Kidney (tissue), 22 donors: ENCODE results near the gene RNU6-8. TPM values are rescaled to one million over a fixed set of nuclear protein-coding genes. Genes with fewer than 3 reads are reported as not detected.

Experiments
- DNase-seq, 5 donors: peaks; one replicate each; pipeline ENCODE4 v3.0.0-alpha.2; 2013 to 2020
- FAIRE-seq: peaks from 2 replicates; lab custom pipeline; 2012; peaks lifted over from hg19 to GRCh38; lab: Jason Lieb, UNC
- H3K27ac ChIP-seq, 2 donors: one replicate each; pipeline ENCODE4 v1.7.0; 2013; ENCODE audit warnings: low read depth in 2 of 2, low read length in 2 of 2, inconsistent platforms in 1 of 2
- H3K27me3 ChIP-seq: one replicate; pipeline ENCODE4 v1.7.1; 2013; ENCODE audit warnings: low read length, inconsistent platforms; ENCODE audit not compliant: control insufficient read depth, insufficient read depth
- H3K36me3 ChIP-seq, 3 donors: one replicate each; pipeline versions ENCODE4 v1.7.0 to v1.7.1; 2013; ENCODE audit warnings: low read length in 3 of 3, control low read depth in 1 of 3, inconsistent platforms in 1 of 3; ENCODE audit not compliant: insufficient read depth in 3 of 3, control insufficient read depth in 2 of 3
- H3K4me1 ChIP-seq, 3 donors: one replicate each; pipeline versions ENCODE4 v1.7.0 to v1.7.1; 2013; ENCODE audit warnings: low read length in 3 of 3, inconsistent platforms in 1 of 3, low read depth in 1 of 3; ENCODE audit not compliant: control insufficient read depth in 2 of 3, insufficient read depth in 2 of 3
- H3K4me3 ChIP-seq, 3 donors: one replicate each; pipeline versions ENCODE4 v1.7.0 to v1.8.1; 2013; ENCODE audit warnings: low read length in 3 of 3, control low read depth in 1 of 3, inconsistent platforms in 1 of 3
- H3K9ac ChIP-seq, 3 donors: one replicate each; pipeline versions ENCODE4 v1.7.0 to v1.7.1; 2013; ENCODE audit warnings: low read length in 3 of 3, control low read depth in 1 of 3, inconsistent platforms in 1 of 3
- H3K9me3 ChIP-seq, 3 donors: one replicate each; pipeline versions ENCODE4 v1.7.0 to v1.7.1; 2013; ENCODE audit warnings: low read length in 3 of 3, control low read depth in 1 of 3, inconsistent platforms in 1 of 3; ENCODE audit not compliant: control insufficient read depth in 2 of 3, insufficient read depth in 1 of 3
- CTCF ChIP-seq: IDR thresholded peaks from 3 replicates; pipeline ENCODE4 v1.5.1; 2012; ENCODE audit warnings: mild to moderate bottlenecking, moderate library complexity, borderline replicate concordance; ENCODE audit not compliant: insufficient read depth; ENCODE audit errors: extremely low read depth
- intact Hi-C: fragments of 100-400 bp; cut with DNase I; formaldehyde crosslinking; loops from one replicate; pipeline ENCODE4 v1.11.1; 2022
- long read RNA-seq, 10 donors: library from polyadenylated mRNA in 1 of 10; unstranded in 1 of 10; transcript quantifications; one replicate each; pipeline ENCODE4 v2.0.0 and lab custom pipeline, GENCODE V29; 2021 to 2026
- polyA plus RNA-seq: library from polyadenylated mRNA; stranded (reverse); fragments of 350-450 nt; fragmentation: Illumina TruSeq; extraction: RNeasy Lipid Tissue Mini Kit (QIAGEN cat#74804); gene quantifications from one replicate; pipeline ENCODE4 v1.2.3, GENCODE V29; 2014; ENCODE audit warnings: low read depth, low replicate concordance; ENCODE audit not compliant: insufficient read depth
- total RNA-seq: library from RNA; stranded (reverse); fragmentation: NEBNext Ultra II Directional; extraction: Animal tissue kit (Norgen Biotek cat#: 25700); gene quantifications from one replicate; pipeline ENCODE4 v1.2.1, GENCODE V29; 2021
- donor health status: control.
- donor health status: control.
- donor health status: control.
- donor health status: control.
- donor health status: control.
- donor health status: DM: yes; HTN: yes; CAD: no.
- donor health status: Normal renal cell carcinoma (clear cell type).

The RNU6-8 gene
- not detected for total RNA-seq
- polyA plus RNA-seq: not detected
- long read RNA-seq, donor 1, partial matches to known transcripts: 0 of 1 reads
- long read RNA-seq, donor 1, other reads (novel, unspliced or antisense): 0 of 1 reads
- long read RNA-seq, donor 2: 0 reads
- long read RNA-seq, donor 3, partial matches to known transcripts: 0 of 2 reads
- long read RNA-seq, donor 3, other reads (novel, unspliced or antisense): 0 of 2 reads
- long read RNA-seq, donor 4: 0 reads
- long read RNA-seq, donor 5: 0 reads
- long read RNA-seq, donor 6, partial matches to known transcripts: 0 of 1 reads
- long read RNA-seq, donor 6, other reads (novel, unspliced or antisense): 0 of 1 reads
- long read RNA-seq, donor 7: 0 reads
- long read RNA-seq, donor 8, partial matches to known transcripts: 0 of 1 reads
- long read RNA-seq, donor 8, other reads (novel, unspliced or antisense): 0 of 1 reads
- long read RNA-seq, donor 9, partial matches to known transcripts: 0 of 1 reads
- long read RNA-seq, donor 9, other reads (novel, unspliced or antisense): 0 of 1 reads
- long read RNA-seq, donor 10: 0 reads

GRCh38 chr14:32202998-32203882 lies at the start of gene RNU6-8:
Gene RNU6-8 (minus strand): TSS chr14:32203269.
- H3K9ac ChIP-seq: peak within 1 kb of the TSS; percentile 72 to 88 (median 87)
- H3K27me3 ChIP-seq: no peaks in the 10 kb centered on the region
- FAIRE-seq: no peak
- no peaks in the 10 kb centered on the region for H3K9me3 ChIP-seq
- no peaks in the 10 kb centered on the region for H3K36me3 ChIP-seq
- peaks cover 0 to 4% (median 0%) of the 10 kb centered on the region in 3 donors for H3K4me1 ChIP-seq
- intact Hi-C loops: no loop called here
- H3K27ac ChIP-seq: peak within 1 kb of the TSS; percentile 89 to 92
- no peak for TF ChIP-seq CTCF
- DNase-seq: peak; percentile 95 to 97 (median 97)
- peak within 1 kb of the TSS; percentile 79 to 92 (median 86) for H3K4me3 ChIP-seq

- intact Hi-C loops: loop anchor here (10.0 kb wide), 1 partner anchor 317 kb away; no protein-coding TSS in a partner anchor
- H3K36me3 ChIP-seq: no peaks in the 10 kb centered on the region
- peak; percentile 78 for TF ChIP-seq CTCF
- no peaks in the 10 kb centered on the region for H3K9me3 ChIP-seq
- peaks cover 0 to 8% (median 0%) of the 10 kb centered on the region in 3 donors for H3K4me1 ChIP-seq
- H3K4me3 ChIP-seq: no peak overlapping the region
- peak overlapping the region in 1 of 3 donors; percentile 5 for H3K9ac ChIP-seq
- FAIRE-seq: peak; percentile 74
- peak in 4 of 5 donors; percentile 54 to 87 (median 78) for DNase-seq
- H3K27ac ChIP-seq: no peak overlapping the region
- no peaks in the 10 kb centered on the region for H3K27me3 ChIP-seq
These were observed 49.1 kb upstream of the RNU6-8 start for GRCh38 chr14:32252030-32252670.

- Histone ChIP-seq H3K4me3 (no peak overlapping the region), H3K36me3 (no peaks in the 10 kb centered on the region), H3K27ac (no peak overlapping the region), H3K4me1 (peaks cover 0 to 8% (median 0%) of the 10 kb centered on the region in 3 donors), H3K27me3 (no peaks in the 10 kb centered on the region), H3K9me3 (no peaks in the 10 kb centered on the region), H3K9ac (peak overlapping the region in 1 of 3 donors; percentile 5)
- no peak for FAIRE-seq
- no peak for TF ChIP-seq CTCF
- intact Hi-C loops: loop anchor here (10.0 kb wide), 1 partner anchor 317 kb away; no protein-coding TSS in a partner anchor
- no peak for DNase-seq
These were observed 48.5 kb upstream of the RNU6-8 start for GRCh38 chr14:32251530-32251929.
